Lower lobe of right lung (tissue), 2 donors: ENCODE results near the gene CDH22. TPM values are rescaled to one million over a fixed set of nuclear protein-coding genes. Genes with fewer than 3 reads are reported as not detected.

Source experiments
- ATAC-seq, 2 donors: fragments of 200-7000 bp; cut with Tn5 transposase; one replicate each; pipeline ENCODE4 v1.9.1; 2020 to 2022; ENCODE audit warnings: mild to moderate bottlenecking in 2 of 2, moderate library complexity in 2 of 2
- DNase-seq: peaks from one replicate; pipeline ENCODE4 v3.0.0-alpha.2; 2020
- H3K27ac ChIP-seq: fragments of 200-600 bp; one replicate; pipeline ENCODE4 v1.8.0; 2022
- H3K27me3 ChIP-seq: fragments of 200-600 bp; one replicate; pipeline ENCODE4 v1.8.0; 2022; ENCODE audit warnings: low read depth
- H3K36me3 ChIP-seq: fragments of 200-600 bp; one replicate; pipeline ENCODE4 v1.8.0; 2022; ENCODE audit warnings: mild to moderate bottlenecking
- H3K4me1 ChIP-seq: fragments of 200-600 bp; one replicate; pipeline ENCODE4 v1.8.0; 2022
- H3K4me3 ChIP-seq: fragments of 200-600 bp; one replicate; pipeline ENCODE4 v1.8.0; 2022; ENCODE audit warnings: mild to moderate bottlenecking
- H3K9me3 ChIP-seq: fragments of 200-600 bp; one replicate; pipeline ENCODE4 v1.8.0; 2022
- CTCF ChIP-seq: fragments of 200-600 bp; IDR thresholded peaks from one replicate; pipeline ENCODE4 v1.8.0; 2022; ENCODE audit warnings: antibody characterized with exemption, mild to moderate bottlenecking
- intact Hi-C: fragments of 100-400 bp; cut with DNase I; formaldehyde crosslinking; loops from one replicate; pipeline ENCODE4 v1.11.0; 2022
- total RNA-seq: library from RNA; stranded (reverse); fragmentation: NEBNext Ultra II Directional; extraction: Animal tissue kit (Norgen Biotek cat#: 25700); gene quantifications from one replicate; pipeline ENCODE4 v1.2.1, GENCODE V29; 2021
- donor health status: DM: no; HTN: yes; CAD: no; lungs with severe emphysema.

The CDH22 gene
- total RNA-seq, 1 donor from 2014 or later: 0.35 TPM

- Histone ChIP-seq H3K27ac (no peak overlapping the region), H3K36me3 (no peaks in the 10 kb centered on the region), H3K4me1 (no peaks in the 10 kb centered on the region), H3K4me3 (no peak overlapping the region), H3K27me3 (peaks cover 77% of the 10 kb centered on the region), H3K9me3 (no peaks in the 10 kb centered on the region)
- ATAC-seq: no peak
- intact Hi-C loops: no loop called here
- no peak for TF ChIP-seq CTCF
- no peak for DNase-seq
Measured at GRCh38 chr20:46333161-46333991, 25.1 kb upstream of the CDH22 start.

GRCh38 chr20:46332373-46333160 is 24.3 kb upstream of the CDH22 start:
- Histone ChIP-seq H3K9me3 (no peaks in the 10 kb centered on the region), H3K27me3 (peaks cover 74% of the 10 kb centered on the region), H3K27ac (no peak overlapping the region), H3K36me3 (no peaks in the 10 kb centered on the region), H3K4me3 (no peak overlapping the region), H3K4me1 (no peaks in the 10 kb centered on the region)
- intact Hi-C loops: no loop called here
- DNase-seq: no peak
- no peak for TF ChIP-seq CTCF
- ATAC-seq: no peak

GRCh38 chr20:46331611-46332361 is 23.5 kb upstream of the CDH22 start:
- no peak for ATAC-seq

GRCh38 chr20:46330831-46331371 is 22.6 kb upstream of the CDH22 start:
- ATAC-seq (no peak), DNase-seq (no peak)
- H3K27me3 ChIP-seq: peaks cover 70% of the 10 kb centered on the region
- H3K36me3 ChIP-seq: no peaks in the 10 kb centered on the region
- intact Hi-C loops: no loop called here
- H3K27ac ChIP-seq: no peak overlapping the region
- H3K9me3 ChIP-seq: no peaks in the 10 kb centered on the region
- TF ChIP-seq CTCF: no peak
- H3K4me1 ChIP-seq: no peaks in the 10 kb centered on the region
- H3K4me3 ChIP-seq: no peak overlapping the region

More at GRCh38 chr20:46331611-46332361, 23.5 kb upstream of the CDH22 start:
- Histone ChIP-seq H3K9me3 (no peaks in the 10 kb centered on the region), H3K27ac (no peak overlapping the region), H3K4me3 (no peak overlapping the region), H3K27me3 (peaks cover 69% of the 10 kb centered on the region), H3K4me1 (no peaks in the 10 kb centered on the region), H3K36me3 (no peaks in the 10 kb centered on the region)
- no peak for TF ChIP-seq CTCF
- intact Hi-C loops: no loop called here
- DNase-seq: no peak
